Keratinocyte (primary cell): ENCODE results near the gene ARID1B. TPM values are rescaled to one million over a fixed set of nuclear protein-coding genes. Genes with fewer than 3 reads are reported as not detected.

Experiments
- DNase-seq: peaks from one replicate; pipeline ENCODE4 v3.0.0-alpha.2; 2011; ENCODE audit warnings: low read depth, missing footprints, low spot score
- FAIRE-seq: peaks from 2 replicates; lab custom pipeline; 2011; peaks lifted over from hg19 to GRCh38; lab: Jason Lieb, UNC
- H2AFZ ChIP-seq: 2 replicates; pipeline ENCODE4 v1.6.0; 2012; ENCODE audit warnings: low read length, control low read depth, inconsistent platforms; ENCODE audit not compliant: control insufficient read depth
- H3K27ac ChIP-seq: 2 replicates; pipeline ENCODE4 v1.5.1; 2011; ENCODE audit warnings: low read length; ENCODE audit not compliant: control insufficient read depth, insufficient read depth
- H3K27me3 ChIP-seq: 3 replicates; pipeline ENCODE4 v1.6.0; 2011; ENCODE audit warnings: low read length; ENCODE audit not compliant: control insufficient read depth, insufficient read depth; ENCODE audit errors: extremely low read depth
- H3K36me3 ChIP-seq, 2 experiments: 2 replicates in 1 of 2; 3 replicates in 1 of 2; pipeline ENCODE4 v1.5.1; 2011; ENCODE audit warnings: low read length in 2 of 2, mild to moderate bottlenecking in 1 of 2; ENCODE audit not compliant: control insufficient read depth in 2 of 2, insufficient read depth in 2 of 2; ENCODE audit errors: extremely low read depth in 1 of 2
- H3K4me1 ChIP-seq: 3 replicates; pipeline ENCODE4 v1.5.1; 2011; ENCODE audit warnings: low read length; ENCODE audit not compliant: control insufficient read depth, insufficient read depth; ENCODE audit errors: extremely low read depth
- H3K4me2 ChIP-seq: 3 replicates; pipeline ENCODE4 v1.6.0; 2011; ENCODE audit warnings: low read depth, low read length; ENCODE audit not compliant: control insufficient read depth, insufficient read depth; ENCODE audit errors: extremely low read depth
- H3K4me3 ChIP-seq, 3 experiments: fragments of 200-600 bp in 1 of 3; sonication (generic) in 1 of 3; 2 replicates in 2 of 3; 3 replicates in 1 of 3; pipeline ENCODE4 v1.5.1; 2011 to 2016; ENCODE audit warnings: low read length in 3 of 3, mild to moderate bottlenecking in 3 of 3, control low read depth in 2 of 3, inconsistent platforms in 1 of 3, low read depth in 1 of 3, mixed read lengths in 1 of 3, mixed run types in 1 of 3, moderate library complexity in 1 of 3; ENCODE audit not compliant: control insufficient read depth in 2 of 3, insufficient read depth in 2 of 3; ENCODE audit errors: extremely low read depth in 1 of 3
- H3K79me2 ChIP-seq: 2 replicates; pipeline ENCODE4 v1.6.0; 2012; ENCODE audit warnings: low read length; ENCODE audit not compliant: control insufficient read depth, insufficient read depth
- H3K9ac ChIP-seq: 3 replicates; pipeline ENCODE4 v1.6.0; 2011; ENCODE audit warnings: low read length; ENCODE audit not compliant: control insufficient read depth, insufficient read depth; ENCODE audit errors: extremely low read depth
- H3K9me1 ChIP-seq: 3 replicates; pipeline ENCODE4 v1.6.0; 2011; ENCODE audit warnings: low read length; ENCODE audit not compliant: control insufficient read depth, insufficient read depth; ENCODE audit errors: extremely low read depth
- H3K9me3 ChIP-seq: 2 replicates; pipeline ENCODE4 v1.5.1; 2012; ENCODE audit warnings: low read depth, low read length; ENCODE audit not compliant: control insufficient read depth
- H4K20me1 ChIP-seq: 3 replicates; pipeline ENCODE4 v1.6.0; 2011; ENCODE audit warnings: low read length; ENCODE audit not compliant: control insufficient read depth, insufficient read depth; ENCODE audit errors: extremely low read depth
- EZH2 ChIP-seq: IDR thresholded peaks from one replicate; pipeline ENCODE4 v1.6.1; 2012; ENCODE audit warnings: inconsistent platforms, mild to moderate bottlenecking, low read length, moderate library complexity
- dilution Hi-C: fragments of 300-500 bp; cut with MboI; formaldehyde crosslinking; loops from one replicate; pipeline ENCODE4 v1.7.0; 2020; ENCODE audit warnings: low sequenced_read_pairs; ENCODE audit not compliant: extremely low pct_ligation_motif_present
- polyA plus RNA-seq, 5 experiments: library from polyadenylated mRNA; depleted of rRNA in 3 of 5; stranded (reverse) in 3 of 5; stranded (forward) in 1 of 5; unstranded in 1 of 5; fragments of >200 nt; gene quantifications; 1 replicate in 1 of 5; 2 replicates in 3 of 5; 3 replicates in 1 of 5; pipeline versions ENCODE4 v1.2.1 to v1.2.3, GENCODE V29; 2011 to 2012; ENCODE audit warnings: missing spikeins in 2 of 5, low read depth in 1 of 5, low replicate concordance in 1 of 5
- TF ChIP-seq, protein P1 (sequence below), 3 experiments: IDR thresholded peaks in 1 of 3; conservative IDR thresholded peaks in 1 of 3; optimal IDR thresholded peaks in 1 of 3; 2 replicates in 2 of 3; 3 replicates in 1 of 3; pipeline versions ENCODE3 to v1.5.1; 2011; ENCODE audit warnings: low read length in 3 of 3, mild to moderate bottlenecking in 3 of 3, moderate library complexity in 2 of 3, control low read depth in 1 of 3, inconsistent platforms in 1 of 3; ENCODE audit not compliant: insufficient read depth in 2 of 3; ENCODE audit errors: extremely low read depth in 1 of 3

The ARID1B gene
- polyA plus RNA-seq, 1 donor (not counting 4 experiments of a cell fraction or from before 2014, with no cell fraction given) = 14.9 TPM

DNA sequence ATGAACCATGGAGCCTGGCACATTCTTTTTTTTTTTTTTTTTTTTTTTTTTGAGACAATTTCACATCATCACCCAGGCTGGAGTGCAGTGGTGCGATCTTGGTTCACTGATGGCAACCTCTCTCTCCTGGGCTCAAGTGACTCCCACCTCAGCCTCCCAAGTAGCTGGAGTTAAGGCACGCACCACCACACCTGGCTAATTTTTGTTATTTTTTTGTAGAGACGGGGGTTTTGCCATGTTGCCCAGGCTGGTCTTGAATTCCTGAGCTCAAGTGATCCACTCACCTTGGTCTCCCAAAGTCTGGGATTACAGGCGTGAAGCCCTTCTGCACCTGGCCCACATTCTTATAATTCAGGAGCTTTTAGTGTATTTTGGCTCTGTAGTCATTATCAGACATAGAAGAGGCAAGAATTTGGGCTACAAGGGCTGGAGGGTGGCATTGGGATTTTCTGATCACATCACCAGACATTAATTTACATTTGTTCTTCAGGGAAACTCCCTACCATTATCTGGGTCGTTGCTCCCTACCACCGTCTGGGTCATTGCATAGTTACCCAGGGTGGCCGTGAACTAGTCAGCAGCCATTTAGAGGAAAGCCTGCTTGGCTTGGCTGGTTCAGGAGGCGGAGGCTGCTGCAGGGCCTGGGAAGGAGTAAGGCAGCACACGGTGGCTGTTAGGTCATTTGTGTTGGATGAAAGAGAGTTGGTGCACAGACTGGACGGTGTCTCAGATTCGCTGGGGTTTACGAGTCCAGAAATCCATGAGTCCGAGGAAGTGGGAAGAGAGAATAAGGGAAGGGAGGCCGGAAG lies 17.6 kb downstream of the ARID1B start:
- Histone ChIP-seq H3K4me1 (peaks cover 9% of the 10 kb centered on the region), H3K27me3 (no peaks in the 10 kb centered on the region), H3K27ac (no peak overlapping the region), H2AFZ (no peak overlapping the region), H3K4me2 (peak overlapping the region; percentile 34), H4K20me1 (peaks cover 3% of the 10 kb centered on the region), H3K79me2 (peaks cover 88% of the 10 kb centered on the region), H3K9ac (no peak overlapping the region), H3K4me3 (no peak overlapping the region), H3K9me3 (no peaks in the 10 kb centered on the region), H3K9me1 (no peaks in the 10 kb centered on the region), H3K36me3 (no peaks in the 10 kb centered on the region)
- dilution Hi-C loops = no loop called here
- no peak for TF ChIP-seq EZH2
- TF ChIP-seq, protein P1, sequence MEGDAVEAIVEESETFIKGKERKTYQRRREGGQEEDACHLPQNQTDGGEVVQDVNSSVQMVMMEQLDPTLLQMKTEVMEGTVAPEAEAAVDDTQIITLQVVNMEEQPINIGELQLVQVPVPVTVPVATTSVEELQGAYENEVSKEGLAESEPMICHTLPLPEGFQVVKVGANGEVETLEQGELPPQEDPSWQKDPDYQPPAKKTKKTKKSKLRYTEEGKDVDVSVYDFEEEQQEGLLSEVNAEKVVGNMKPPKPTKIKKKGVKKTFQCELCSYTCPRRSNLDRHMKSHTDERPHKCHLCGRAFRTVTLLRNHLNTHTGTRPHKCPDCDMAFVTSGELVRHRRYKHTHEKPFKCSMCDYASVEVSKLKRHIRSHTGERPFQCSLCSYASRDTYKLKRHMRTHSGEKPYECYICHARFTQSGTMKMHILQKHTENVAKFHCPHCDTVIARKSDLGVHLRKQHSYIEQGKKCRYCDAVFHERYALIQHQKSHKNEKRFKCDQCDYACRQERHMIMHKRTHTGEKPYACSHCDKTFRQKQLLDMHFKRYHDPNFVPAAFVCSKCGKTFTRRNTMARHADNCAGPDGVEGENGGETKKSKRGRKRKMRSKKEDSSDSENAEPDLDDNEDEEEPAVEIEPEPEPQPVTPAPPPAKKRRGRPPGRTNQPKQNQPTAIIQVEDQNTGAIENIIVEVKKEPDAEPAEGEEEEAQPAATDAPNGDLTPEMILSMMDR (optimal IDR thresholded peaks at IDR 0.05 in 1 of 3, IDR thresholded peaks at IDR 0.05 in 1 of 3, conservative IDR thresholded peaks at IDR 0.05 in 1 of 3; ENCODE audit: extremely low read depth in 1 of 3, insufficient read depth in 2 of 3, low read length in 3 of 3) = no peak
- no peak for FAIRE-seq
- no peak for DNase-seq

DNA sequence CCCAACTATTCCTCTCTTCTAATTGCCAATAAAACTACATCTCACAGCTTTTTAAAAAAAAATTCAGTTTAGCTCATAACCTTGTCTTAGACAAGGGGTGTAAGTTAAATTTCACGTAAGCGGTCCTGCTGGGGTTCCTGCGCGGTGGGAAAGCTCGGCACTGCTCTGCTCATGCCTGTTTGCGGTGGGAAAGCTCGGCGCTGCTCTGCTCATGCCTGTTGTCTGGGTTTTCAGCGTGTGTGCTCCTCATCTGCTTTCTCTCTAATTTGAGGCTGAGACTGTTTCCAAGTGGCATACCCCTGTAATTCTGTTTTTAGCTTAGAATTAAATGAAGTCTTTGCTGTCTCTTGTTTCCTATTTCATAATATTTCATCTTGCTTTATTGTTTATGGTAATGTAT lies 18.6 kb downstream of the ARID1B start:
- Histone ChIP-seq H3K4me2 (peak overlapping the region; percentile 34), H3K27me3 (no peaks in the 10 kb centered on the region), H3K9me1 (no peaks in the 10 kb centered on the region), H3K27ac (no peak overlapping the region), H4K20me1 (peaks cover 3% of the 10 kb centered on the region), H3K9ac (peak overlapping the region; percentile 33), H3K4me1 (peaks cover 9% of the 10 kb centered on the region), H3K36me3 (no peaks in the 10 kb centered on the region), H3K79me2 (peaks cover 88% of the 10 kb centered on the region), H3K4me3 (no peak overlapping the region), H2AFZ (no peak overlapping the region), H3K9me3 (no peaks in the 10 kb centered on the region)
- TF ChIP-seq, protein P1 (optimal IDR thresholded peaks at IDR 0.05 in 1 of 3, IDR thresholded peaks at IDR 0.05 in 1 of 3, conservative IDR thresholded peaks at IDR 0.05 in 1 of 3; ENCODE audit: extremely low read depth in 1 of 3, insufficient read depth in 2 of 3, low read length in 3 of 3) = no peak
- no peak for TF ChIP-seq EZH2
- DNase-seq (no peak), FAIRE-seq (no peak)
- dilution Hi-C loops = no loop called here
